AML-193 (cell line): ENCODE data around the gene DTWD2.
"Not testable (repeated sequence)": the region's sequence is repeated elsewhere in the genome, so short reads cannot be mapped to it uniquely, and the experiment has no call there.

Source experiments
- DNase-seq, 2 experiments: peaks; one replicate each; lab custom pipeline; 2025; lab: John Stamatoyannopoulos, UW

DTWD2 gene

GRCh38 chr5:118950354-118950753 lies 38.0 kb downstream of the DTWD2 start:
- not testable (repeated sequence) for DNase-seq

DNA sequence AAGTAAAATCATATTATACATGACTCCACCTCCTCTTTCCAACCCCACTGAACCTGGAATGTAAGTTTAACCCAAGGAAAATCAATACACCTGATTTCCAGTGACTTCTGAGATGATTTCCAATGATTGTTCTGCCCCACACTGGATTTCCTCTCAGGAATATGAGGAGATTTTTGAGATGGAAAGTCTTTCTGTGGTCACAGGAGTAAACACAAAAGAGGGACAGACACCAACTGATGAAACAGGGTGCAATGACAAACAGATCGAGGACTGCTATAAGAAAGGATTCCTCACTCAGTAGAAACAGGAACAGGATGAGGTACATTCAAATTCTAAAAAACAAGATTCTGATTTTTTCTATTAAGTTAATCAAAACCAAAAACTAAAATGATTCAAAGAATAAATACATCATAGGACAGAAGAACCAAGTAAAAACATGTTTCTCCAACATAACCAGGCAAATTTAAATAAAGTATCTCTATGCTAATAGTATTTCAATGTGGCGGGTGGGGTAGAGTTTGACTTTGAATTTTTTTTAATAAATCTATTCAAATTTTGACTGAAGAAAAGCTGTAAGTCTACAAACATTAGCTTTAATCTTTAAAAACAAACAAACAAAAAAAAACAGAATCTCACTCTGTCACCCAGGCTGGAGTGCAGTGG lies 42.1 kb downstream of the DTWD2 start:
- DNase-seq: no peak

GRCh38 chr5:118937393-118938061 lies 50.8 kb downstream of the DTWD2 start:
- DNase-seq: no peak

DNA sequence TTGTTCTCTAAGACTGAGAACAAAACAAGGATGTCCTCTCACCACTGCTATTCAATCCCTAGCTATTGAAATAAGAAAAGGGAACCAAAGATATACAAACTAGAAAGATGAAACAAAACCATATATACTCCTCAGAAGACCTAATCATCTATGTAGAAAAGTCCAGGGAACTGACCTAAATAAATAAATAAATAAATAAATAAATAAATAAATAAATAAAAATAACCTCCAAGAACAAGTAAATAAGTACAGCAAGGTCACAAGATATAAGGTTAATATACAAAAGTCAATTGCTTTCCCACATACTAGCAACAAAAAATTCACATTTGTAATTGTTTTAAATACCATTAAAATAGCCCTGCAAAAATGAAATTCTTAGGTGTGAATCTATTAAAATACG lies 54.6 kb downstream of the DTWD2 start:
- DNase-seq: no peak

GRCh38 chr5:118931564-118931963 lies 56.8 kb downstream of the DTWD2 start:
- no peak for DNase-seq

DNA sequence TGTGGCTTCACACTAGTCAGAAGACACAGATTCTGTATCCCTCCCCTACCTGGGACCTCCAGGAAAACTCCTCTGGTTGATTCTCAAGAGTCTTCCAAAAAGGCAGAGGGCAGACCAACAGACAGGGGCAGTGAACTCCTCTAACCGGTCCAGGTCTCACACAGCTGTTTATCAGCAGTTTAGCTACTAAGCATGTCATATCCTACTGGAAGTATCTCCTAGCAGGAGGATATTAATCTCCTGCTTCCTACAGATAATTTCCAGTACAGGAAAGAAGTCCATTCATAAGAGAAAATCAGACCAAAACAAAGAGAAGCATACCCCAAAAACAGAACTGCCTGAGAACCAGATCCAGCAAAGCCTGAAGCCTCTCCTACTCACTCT lies 64.3 kb downstream of the DTWD2 start:
- DNase-seq: no peak

DNA sequence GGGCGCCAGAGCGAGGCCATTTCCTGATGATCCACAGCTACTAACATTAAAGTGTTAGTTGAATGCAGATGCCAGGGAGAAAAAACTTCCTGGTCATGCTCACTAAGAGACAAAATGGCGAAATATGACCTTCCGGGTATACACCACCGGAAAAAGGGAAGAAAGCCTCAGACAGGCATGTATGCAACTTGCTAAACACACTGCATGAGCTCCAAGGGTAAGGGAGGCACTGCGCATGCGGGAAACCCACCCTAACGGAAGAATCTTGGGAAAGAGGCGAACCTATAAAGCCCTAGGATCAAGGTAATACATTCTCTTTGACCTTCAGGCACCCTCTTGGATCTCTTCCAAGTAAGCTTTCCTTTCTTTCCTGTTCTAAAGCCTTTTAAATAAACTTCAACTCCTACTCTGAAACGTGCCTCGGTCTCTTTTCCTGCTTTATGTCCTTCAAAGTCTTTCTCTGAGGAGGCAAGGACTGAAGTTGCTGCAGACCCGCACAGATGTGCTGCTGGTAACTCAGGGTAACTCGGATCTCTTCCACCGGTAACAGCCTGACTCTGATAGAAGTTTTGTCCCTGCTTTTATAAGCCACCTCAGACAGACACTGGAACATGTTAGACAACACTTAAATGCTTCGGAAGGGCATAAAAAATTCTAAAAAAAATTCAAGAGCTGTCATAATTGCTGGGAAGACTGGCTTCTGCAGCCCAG lies 64.9 kb downstream of the DTWD2 start:
- no peak for DNase-seq

DNA sequence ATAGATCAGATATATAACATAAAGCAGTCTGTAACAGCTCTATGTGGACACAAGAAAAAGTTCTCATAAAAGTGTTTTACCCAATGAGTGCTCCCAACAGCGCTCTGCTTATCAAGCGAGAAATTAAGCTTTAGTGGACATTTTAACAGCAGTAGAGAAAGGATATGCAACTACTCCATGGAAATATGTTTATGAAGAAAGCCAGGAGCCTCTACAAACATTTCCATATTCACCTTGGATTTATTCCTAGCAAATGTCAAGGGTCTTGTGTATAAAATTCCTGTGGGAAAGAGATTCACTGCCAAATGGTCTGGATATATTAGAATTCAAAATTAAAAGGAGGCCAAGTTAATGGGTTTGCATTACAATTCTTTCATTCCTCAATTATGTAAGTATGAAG lies 66.5 kb downstream of the DTWD2 start:
- DNase-seq: no peak

GRCh38 chr5:118919016-118919415 lies 69.3 kb downstream of the DTWD2 start:
- DNase-seq: no peak

GRCh38 chr5:118918232-118918631 lies 70.1 kb downstream of the DTWD2 start:
- DNase-seq: no peak

DNA sequence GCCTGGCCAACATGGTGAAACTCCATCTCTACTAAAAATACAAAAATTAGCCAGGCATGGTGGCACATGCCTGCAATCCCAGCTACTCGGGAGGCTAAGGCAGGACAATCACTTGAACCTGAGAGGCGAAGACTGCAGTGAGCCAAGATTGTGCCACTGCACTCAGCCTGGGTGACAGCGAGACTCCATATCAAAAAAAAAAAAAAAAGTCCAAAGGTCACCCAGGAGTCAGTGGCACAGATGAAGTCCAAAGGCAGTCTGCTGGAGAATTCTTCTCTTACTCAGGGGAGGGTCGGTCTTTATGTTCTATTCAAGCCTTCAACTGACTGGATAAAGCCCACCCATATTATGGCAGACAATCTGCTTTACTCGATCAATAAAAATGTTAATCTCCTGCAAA lies 80.8 kb downstream of the DTWD2 start:
- DNase-seq: not testable (repeated sequence)

- DNase-seq: no peak
These were observed 81.4 kb downstream of the DTWD2 start for GRCh38 chr5:118906947-118907346.

DNA sequence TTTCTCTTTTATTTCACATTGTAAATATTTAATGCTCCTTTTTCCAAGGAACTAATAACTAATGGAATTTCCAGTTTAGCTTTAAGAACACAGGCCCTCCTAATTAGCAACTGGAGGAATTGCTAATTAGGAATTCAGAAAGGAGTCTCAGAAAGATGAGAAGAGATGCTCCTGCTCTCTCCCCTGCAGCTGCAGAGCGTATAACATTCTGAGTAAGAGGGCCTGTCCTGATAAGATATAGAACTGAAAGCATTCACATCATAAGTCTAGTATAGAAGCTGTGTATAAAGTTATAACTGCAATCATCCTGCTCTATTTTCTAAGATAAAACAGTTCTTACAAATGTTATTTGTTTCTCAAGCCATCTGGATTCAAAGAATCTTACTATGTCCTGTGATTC lies 83.2 kb downstream of the DTWD2 start:
- no peak for DNase-seq

GRCh38 chr5:118902656-118903438 lies 85.5 kb downstream of the DTWD2 start:
- DNase-seq: no peak

GRCh38 chr5:118894709-118895108 lies 93.6 kb downstream of the DTWD2 start:
- DNase-seq: no peak

- DNase-seq: no peak
These were observed 97.1 kb downstream of the DTWD2 start for GRCh38 chr5:118891252-118891651.

DNA sequence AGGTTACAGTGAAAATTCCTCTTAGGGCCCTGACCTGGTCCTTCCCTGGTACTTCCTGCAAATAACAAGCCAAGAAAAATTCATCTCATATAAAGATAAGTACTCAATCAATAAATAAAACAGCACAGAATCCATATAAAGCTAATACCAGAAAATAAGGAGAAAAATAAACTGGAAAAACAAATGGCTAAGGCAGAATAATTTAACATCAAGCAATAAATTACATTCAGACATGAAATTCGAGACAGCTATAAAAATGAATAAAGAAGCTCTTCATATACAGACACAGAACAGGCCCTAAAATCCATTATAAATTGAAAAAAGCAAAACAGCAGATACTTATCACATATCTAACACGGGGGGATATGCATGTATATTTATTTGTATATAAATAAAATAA lies 99.2 kb downstream of the DTWD2 start:
- DNase-seq: no peak

DNA sequence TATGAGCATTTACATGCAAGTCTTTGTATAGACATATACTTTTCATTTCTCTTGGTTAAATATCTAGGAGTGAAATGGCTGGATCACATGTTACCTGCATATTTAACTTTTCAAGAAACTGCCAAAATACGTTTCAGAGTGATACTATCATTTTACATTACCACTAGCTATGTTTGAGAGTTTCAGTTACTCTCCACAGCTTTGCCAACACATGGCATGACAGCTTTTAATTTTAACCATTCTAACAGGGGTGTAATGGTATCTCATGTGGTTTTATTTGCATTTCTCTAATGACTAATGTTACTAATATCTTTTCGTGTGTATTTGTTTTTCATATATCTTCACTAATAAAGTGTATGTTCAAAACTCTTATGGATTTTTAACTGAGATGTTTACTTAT lies 99.8 kb downstream of the DTWD2 start:
- no peak for DNase-seq

DNA sequence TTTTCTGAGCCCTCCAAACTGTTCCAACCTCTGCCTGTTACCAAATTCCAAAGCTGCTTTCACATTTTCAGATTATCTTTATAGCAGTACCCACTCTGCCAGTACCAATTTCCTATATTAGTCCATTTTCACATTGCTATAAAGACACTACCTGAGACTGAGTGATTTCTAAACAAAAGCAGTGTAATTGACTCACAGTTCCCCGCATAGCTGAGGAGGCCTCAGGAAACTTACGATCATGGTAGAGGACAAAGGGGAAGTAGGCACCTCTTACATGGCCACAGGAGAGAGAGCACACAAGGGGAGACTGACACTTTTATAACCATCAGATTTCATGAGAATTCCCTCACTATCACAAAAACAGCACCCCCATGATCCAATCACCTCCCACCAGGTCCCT lies 105.0 kb downstream of the DTWD2 start:
- DNase-seq: no peak

- no peak for DNase-seq
These were observed 105.7 kb downstream of the DTWD2 start for GRCh38 chr5:118882666-118883065.

- not testable (repeated sequence) for DNase-seq
These were observed 111.5 kb downstream of the DTWD2 start for GRCh38 chr5:118876852-118877251.

DNA sequence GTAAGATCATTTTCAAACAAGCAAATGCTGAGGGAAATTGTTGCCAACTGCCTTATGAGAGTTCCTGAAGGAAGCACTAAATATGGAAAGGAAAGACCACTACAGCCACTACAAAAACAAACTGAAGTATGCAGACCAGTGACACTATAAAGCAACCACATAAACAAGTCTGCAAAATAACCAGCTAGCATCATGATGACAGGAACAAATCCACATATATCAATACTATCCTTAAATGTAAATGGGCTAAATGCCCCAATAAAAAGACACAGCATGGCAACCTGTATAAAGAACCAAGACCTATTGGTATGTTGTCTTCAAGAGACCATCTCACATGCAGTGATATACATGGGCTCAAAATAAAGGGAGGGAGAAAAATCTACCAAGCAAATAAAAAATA lies 113.2 kb downstream of the DTWD2 start:
- DNase-seq: no peak

DNA sequence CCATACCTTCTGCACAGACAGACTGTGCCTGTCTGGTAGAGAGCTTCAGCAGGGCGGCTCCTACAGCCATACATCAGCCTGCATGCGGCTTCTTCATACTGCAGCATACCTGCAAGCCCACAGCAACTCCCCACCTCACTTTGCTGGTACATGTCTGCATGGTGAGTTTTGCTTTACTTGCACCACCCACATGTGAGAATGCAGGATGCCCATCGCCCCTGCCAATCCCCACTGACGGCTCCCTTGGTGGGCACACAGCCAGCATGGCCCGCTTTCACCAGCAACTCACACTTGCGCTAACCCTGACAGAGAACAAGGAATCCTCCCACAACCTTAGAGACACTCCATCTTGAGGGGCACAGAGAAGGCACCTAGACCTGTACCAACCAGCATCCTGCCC lies 114.9 kb downstream of the DTWD2 start:
- no peak for DNase-seq
